ENCODE measurements around the gene NDUFS4.
"Not testable (repeated sequence)": the region's sequence is repeated elsewhere in the genome, so short reads cannot be mapped to it uniquely, and the experiment has no call there.

The NDUFS4 gene

DNA sequence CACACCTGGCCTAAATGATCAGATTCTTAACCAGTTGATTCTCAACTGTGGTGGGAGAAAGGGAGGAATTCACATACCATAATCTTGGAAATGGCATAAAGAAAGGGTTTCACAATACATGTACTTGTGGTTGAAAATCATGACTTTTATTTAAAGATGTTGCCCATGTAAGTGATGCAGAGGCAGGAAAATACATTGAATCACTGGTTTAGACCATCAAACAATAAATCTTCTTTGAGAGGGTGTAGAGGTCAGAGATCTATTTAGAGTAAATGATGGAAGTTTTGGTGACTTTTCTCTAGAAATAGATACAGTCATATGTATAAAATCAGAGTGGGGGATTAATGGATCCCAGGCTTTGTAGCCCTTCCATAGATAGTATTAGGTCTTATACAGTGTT, 15.4 kb downstream of the NDUFS4 start:
- no peak for DNase-seq (ENCODE audit: low spot score)

DNA sequence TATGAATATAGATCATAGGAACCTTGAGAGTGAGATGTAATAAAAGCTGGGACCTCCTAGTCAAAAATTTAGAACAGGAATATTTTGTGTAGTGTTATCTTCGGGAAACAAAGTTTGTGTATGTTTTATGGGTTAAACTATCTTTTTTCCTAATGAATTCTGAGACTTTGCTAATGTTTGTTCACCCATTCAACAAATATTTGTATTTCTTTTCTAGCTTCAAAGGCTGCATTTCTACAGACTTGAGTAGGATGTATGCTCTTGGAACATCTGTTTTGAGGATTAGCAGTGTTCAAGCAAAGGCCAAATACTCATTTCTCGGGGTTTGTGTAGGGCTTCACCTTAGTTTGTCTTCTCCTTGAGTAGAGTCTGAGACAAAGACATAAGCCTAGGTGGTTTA, 16.2 kb downstream of the NDUFS4 start:
- DNase-seq (ENCODE audit: low spot score), result no peak

DNA sequence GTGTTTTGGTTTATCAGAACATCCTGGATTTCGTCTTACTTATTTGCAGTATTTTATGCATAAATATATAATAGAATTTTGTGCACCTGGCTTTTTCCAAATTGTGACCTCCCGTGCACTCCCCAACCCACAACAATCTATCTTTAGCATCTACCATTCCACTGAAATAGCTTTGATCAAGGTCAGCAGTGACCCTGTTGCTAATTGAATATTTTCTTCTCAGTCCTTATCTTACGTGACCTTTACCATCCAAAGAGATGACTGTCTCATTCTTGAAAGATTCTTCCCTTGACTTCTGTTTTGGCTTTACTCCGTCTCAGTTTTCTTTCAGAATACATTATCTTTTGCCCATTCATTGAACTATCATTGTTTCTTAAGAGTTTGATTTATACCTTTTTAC, 18.4 kb downstream of the NDUFS4 start:
- no peak for DNase-seq (ENCODE audit: low spot score)

DNA sequence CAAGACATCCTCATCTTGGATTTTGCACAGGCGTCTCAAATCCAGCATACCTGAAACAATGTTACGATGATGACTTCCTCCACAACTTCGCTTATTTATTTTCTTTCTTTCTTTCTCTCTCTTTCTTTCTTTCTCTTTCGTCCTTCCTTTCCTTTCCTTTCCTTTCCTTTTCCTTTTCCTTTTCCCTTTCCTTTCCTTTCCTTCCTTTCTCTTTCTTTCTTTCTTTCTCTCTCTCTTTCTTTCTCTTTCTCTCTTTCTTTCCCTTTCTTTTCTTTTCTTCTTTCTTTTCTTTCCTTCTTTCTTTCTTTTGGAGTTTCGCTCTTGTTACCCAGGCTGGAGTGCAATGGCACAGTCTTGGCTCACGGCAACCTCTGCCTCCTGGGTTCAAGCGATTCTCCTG, 20.1 kb downstream of the NDUFS4 start:
- DNase-seq (ENCODE audit: low spot score), result no peak

DNA sequence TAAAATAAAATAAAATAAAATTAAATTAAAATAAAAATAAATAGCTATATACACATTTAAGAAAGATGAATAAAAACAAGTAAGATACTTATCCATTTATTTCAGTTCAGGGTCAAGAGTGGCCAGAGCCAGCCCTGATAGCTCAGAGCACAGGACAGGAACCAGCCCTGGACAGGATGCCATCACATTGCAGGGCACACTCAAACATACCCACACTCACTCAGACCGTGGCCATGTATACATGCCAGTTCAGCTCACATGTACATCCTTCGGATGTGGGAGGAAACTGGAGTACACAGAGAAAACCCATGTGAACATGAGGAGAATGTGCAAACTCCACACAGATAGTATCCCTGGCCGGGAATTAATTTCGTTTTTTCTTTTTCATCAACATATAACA, 21.8 kb downstream of the NDUFS4 start:
- DNase-seq (ENCODE audit: low spot score), result no peak

DNA sequence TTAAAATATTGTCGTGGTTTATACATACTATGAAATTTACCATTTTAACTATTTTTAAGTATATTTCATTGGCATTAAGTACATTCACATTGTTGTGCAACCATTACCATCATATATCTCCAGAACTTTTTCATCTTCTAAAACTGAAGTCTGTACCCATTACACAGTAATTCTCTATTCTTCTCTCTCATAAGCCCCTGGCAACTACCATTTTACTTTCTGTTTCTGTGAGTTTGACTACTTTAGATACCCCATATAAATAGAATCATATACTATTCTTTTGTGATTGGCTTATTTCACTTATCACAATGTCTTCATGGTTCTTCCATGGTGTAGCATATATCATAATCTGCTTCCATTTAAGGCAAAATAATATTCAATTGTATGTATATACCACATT, 30.3 kb downstream of the NDUFS4 start:
- DNase-seq (ENCODE audit: low spot score), result no peak

DNA sequence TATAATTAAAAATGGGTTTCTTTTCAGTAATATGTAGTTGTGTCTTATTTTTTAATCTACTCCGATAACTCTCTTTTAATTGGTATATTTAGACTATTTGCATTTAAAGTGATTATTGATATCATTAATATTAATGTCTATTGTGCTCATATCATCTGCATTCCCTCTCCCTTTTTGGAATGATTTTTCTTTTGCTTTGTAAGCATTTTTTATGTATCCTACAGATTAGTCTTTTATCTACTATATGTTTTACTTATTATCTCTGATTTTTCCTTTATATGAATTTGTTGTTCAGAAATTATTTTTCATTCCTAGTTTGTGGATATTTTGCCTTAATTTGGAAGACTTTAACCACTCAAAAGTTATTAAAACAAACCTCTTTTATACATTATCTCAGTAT, 34.0 kb downstream of the NDUFS4 start:
- no peak for DNase-seq (ENCODE audit: low spot score)

DNA sequence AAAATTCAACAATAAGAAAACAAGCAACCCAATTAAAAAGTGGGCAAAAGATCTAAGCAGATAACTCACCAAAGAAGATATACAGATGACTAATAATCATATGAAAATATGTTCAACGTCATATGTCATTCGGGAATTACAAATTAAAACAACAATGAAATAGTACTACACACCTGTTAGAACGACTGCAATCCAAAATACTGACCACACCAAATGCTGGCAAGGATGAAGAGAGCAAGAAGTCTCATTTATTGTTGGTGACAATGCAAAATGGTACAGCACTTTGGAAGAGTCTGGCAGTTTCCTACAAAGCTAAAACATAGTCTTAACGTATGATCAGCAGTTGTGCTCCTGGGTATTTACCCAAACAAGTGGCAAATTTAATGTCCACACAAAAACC, 37.5 kb downstream of the NDUFS4 start:
- no peak for DNase-seq (ENCODE audit: low spot score)

DNA sequence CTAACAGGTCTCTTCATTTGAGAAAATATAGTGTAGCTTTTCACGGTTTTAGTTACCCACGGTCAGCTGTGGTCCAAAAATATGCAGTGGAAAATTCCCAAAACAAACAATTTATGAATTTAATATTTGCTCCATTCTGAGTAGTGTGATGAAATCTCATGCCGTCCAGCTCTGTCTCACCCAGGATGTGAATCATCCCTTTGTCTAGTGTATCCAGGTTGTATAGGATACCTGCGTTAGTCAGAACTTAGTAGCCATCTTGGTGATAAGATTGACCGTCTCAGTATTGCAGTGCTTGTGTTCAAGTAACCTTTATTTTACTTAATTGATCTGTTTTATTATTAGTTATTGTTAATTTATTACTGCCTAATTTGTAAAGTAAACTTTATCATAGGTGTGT, 41.1 kb downstream of the NDUFS4 start:
- no peak for DNase-seq (ENCODE audit: low spot score)

DNA sequence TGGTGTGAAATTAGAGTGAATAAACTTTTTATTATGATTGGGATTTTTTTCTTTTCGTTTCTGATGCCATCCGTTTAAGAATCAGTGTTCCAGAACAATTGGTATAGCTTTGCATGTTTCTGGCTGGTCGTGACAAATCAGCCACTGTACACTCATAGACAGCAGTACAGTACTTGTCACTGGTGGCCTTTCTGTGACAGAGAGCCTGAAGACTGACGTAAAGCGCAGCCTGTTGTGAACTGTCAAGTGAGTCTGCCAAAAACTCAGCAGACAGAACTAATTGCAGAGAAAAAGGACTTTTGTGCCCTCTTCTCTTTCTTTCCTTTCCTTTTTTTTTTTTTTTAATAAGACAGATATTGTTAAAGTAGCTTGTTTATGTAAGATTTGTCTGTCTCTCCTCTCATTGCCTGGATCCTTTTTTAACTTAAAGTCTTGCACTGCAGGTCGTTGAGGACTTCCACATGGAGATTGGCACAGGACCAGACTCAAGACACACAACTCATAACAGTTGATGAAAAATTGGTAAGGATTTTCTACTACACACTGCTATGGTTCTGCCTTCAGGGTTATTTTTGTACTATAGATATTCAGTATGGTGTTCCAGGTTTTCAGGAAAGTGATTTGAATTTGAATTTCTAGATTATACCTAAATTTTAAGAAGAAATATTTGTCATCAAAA, 42.7 kb downstream of the NDUFS4 start:
- DNase-seq (ENCODE audit: low spot score), result peak; percentile 79

DNA sequence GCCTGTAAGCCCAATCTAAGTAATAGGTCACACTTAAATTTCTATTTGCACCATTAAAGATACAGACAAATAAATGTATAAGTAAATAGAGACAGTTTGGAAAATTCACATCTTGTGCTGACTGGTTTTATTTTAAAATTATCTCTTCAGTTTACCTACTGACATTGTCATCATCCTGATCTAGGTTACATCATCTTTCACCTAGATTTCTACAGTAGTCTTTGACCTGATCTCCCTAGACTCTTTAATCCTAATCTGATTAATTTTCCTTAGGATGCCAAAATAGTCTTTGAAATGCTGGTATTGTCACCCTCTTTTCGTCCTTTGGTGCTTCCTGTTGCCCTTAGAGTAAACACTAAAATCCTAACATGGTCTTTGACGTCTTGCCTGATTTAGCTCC, 43.9 kb downstream of the NDUFS4 start:
- DNase-seq (ENCODE audit: low spot score), result no peak

DNA sequence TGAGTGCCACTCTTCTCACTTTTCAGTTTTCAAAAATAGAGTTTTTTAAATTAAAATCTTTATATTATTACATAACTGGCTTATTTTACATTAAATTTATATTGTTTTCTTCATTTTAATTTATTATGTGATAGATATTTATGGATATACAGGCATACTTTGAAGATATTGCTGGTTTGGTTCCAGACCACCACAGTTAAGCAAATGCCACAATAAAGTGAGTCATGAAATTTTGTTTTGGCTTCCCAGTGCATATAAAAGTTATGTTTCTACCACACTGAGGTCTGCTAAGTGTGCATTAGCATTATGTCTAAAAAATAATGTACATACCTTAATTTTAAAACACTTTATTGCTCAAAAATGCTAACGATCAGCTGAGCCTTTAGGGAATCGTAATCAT, 47.4 kb downstream of the NDUFS4 start:
- no peak for DNase-seq (ENCODE audit: low spot score)

DNA sequence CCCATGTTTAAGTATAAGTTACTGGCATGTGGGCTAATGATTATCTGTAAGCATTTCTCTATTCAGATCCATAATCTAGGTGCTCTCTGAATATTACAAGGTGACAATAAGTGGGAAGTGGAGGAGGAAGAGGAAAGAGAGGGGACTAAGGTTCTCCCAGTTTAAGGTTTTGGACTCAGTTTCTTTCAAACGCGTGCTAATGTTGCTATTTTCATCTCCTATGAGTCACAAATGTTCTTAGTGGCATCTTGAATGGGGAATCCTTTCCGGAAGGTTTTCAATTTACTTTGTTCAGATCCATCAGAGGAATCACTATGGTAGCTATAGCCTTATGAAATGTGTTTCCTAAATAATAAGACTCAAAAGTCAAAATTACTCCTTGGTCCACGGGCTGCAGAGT, 48.5 kb downstream of the NDUFS4 start:
- DNase-seq (ENCODE audit: low spot score), result not testable (repeated sequence)

DNA sequence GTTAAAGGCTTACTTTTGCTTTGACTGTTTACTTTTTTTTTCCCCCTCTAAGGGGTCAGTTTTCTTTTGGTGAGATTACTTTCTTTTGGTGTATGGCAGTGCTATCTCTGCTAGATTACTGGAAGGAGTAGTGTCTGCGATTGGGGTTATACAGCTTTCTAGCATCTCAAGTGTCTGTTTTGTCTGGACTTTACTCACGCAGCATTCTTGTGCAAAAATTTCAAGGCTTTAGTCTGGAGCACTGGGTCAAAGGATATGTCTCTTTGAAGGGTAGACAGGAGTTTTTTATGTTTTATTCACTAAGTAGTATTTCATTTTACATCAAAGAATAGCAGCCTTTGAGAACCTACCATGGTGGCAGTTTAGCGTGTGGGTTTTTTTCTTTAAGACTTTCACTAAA, 52.6 kb downstream of the NDUFS4 start:
- DNase-seq (ENCODE audit: low spot score), result no peak

DNA sequence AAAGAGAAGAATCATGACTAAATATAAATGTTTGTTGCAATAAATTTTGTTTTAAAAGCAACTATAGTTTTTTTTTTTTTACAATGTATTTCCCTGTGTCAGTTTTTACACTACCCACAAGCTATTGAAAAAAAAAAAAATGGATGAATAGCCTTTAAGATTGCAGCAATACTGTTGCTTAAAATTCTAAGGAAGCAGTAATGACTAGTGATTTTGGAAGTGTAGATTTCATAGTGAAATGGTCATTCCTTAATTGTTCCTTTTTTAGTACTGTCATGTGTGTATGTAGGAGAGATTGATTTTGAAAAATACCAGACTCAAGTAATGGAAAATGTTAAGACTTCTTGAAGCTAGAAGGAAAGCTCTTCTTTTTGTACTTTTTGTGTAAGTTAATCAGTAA, 53.1 kb downstream of the NDUFS4 start:
- no peak for DNase-seq (ENCODE audit: low spot score)

DNA sequence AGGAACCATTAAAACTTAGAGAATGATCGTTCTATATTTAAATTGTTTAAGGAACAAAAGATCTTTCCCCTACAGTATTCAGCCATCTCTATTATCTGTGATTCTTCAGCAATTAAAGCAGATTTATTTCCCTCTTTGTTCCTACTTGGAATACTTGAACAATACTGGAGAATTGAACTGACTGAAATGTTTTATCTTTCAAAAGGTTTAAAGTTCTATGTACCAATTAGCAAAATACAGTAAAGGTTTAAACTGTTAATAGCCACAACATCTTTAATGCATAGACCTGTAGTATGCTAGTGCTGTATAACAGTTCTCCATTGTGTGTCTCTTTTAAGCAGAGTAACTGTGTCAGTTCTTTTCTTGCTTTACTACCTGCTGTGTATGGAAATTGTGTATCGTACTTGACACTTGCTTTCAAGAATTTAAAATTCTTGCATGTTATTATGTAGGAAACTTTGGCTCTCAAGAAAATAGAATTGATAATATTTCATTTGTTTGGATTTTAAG, 54.0 kb downstream of the NDUFS4 start:
- DNase-seq (ENCODE audit: low spot score), result no peak

DNA sequence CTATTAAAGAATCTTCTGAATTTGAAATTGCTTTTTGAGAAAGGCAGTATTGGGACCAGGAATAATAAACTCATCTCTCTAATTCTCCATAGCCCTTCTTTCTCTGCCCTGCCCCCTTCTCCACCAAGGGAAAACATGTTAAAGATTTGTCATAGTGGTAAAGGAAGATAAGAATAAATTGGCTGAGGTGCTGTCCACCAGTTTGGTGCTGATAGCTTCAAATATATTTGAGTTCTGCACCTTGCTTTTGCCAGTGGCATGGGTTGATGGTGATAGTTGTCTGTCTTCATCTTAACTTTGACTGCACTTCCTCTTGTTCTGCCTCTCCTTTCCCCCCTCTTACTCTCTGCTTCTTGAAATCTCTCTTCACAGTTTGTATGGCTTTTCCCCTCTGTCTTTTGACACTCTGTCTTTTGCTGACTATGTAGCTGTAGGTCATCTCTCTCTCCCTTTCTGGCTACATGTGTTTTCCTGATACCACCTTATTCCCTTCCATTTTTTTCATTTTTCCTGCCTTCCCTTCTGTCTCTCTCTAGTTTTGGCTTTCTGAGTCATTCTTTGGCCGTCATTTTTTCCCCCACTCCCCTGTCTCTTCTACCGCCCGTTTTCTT, 56.6 kb downstream of the NDUFS4 start:
- DNase-seq (ENCODE audit: low spot score), result no peak

DNA sequence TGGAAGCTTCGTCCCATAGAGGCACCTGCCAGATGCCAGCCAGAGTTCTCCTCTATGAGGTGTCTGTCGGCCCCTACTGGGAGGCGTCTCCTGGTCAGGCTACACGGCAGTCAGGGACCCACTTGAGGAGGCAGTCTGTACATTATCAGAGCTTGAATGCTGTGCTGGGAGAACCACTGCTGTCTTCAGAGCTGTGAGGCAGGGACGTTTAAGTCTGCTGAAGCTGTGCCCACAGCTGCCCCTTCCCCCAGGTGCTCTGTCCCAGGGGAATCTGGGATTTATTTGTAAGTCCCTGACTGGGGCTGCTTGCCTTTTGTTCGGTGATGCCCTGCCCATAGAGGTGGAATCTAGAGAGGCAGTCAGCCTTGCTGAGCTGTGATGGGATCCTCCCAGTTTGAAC, 70.8 kb downstream of the NDUFS4 start:
- no peak for DNase-seq (ENCODE audit: low spot score)

DNA sequence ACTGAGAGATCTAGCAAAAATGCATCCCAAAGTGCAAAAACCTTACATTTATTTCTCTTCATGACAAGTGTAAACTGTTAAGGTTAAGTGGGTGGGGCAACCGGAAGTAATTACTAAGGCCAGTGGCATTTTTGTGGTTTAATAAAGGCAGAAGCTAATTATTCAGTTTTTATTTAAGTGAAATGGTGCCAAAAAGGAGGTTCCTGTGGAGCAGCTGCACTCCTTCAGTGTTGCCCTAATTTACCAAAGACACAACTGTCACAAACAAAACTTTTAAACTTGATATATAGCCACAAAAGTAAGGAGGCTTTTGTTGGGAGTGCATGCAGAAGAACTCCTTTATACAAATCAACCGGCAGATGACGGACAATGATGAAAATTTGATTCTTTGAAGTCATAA, 81.6 kb downstream of the NDUFS4 start:
- DNase-seq (ENCODE audit: low spot score), result no peak

DNA sequence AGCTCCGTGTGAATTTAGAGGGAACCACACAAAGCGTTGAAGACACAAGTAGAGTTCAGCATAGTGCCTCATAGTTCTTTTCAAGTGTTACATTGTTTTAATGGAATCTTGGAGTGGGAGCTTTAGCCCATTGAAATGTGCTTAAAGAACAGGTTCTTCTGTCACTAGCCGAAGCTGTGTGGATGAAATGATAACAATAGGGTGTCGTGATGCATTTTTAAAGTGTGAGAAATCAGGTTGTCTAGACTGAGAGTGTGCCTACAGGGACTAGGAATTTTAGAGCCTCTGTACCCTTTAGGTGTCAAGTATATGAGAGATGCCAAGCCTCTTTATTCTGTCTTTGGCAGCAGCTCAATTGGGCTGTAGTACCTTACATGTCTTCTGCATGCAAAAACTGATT, 83.0 kb downstream of the NDUFS4 start:
- no peak for DNase-seq (ENCODE audit: low spot score)

DNA sequence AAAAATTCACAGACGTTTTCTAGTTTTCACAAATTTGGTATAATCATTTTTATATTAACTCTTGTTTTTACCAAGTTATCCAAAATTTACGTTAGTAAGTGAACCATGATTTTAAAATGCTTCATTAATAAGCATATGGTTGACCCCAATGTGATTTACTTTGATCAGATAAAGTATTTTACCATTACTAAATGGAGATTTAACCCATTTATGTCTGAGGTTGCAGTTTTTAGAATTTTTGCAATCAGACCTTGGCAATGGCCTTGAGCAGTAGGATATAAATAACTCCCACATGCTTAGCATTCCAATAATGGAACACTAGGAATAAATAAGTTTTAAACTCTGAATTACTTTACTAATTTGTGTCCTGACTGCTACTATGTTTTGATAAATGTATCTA, 84.6 kb downstream of the NDUFS4 start:
- DNase-seq (ENCODE audit: low spot score), result no peak

DNA sequence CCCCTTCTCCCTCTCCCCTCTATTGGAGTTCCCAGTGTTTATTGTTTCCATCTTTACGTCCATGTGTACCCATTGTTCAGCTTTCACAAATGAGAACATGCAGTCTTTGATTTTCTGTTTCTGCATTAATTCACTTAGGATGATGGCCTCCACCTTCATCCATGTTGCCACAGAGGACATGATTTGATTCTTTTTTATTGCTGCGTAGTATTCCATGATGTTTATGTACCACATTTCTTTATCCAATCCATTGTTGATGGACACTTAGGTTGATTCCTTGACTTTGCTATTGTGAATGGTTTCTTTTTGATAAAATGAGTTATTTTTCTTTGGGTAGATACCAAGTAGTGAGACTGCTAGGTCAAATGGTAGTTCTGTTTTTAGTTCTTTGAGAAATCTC, 88.9 kb downstream of the NDUFS4 start:
- no peak for DNase-seq (ENCODE audit: low spot score)

DNA sequence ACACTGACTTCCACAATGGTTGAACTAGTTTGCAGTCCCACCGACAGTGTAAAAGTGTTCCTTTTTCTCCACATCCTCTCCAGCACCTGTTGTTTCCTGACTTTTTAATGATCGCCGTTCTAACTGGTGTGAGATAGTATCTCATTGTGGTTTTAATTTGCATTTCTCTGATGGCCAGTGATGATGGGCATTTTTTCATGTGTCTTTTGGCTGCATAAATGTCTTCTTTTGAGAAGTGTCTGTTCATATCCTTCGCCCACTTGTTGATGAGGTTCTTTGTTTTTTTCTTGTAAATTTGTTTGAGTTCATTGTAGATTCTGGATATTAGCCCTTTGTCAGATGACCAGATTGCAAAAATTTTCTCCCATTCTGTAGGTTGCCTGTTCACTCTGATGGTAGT, 100.1 kb downstream of the NDUFS4 start:
- not testable (repeated sequence) for DNase-seq (ENCODE audit: low spot score)

DNA sequence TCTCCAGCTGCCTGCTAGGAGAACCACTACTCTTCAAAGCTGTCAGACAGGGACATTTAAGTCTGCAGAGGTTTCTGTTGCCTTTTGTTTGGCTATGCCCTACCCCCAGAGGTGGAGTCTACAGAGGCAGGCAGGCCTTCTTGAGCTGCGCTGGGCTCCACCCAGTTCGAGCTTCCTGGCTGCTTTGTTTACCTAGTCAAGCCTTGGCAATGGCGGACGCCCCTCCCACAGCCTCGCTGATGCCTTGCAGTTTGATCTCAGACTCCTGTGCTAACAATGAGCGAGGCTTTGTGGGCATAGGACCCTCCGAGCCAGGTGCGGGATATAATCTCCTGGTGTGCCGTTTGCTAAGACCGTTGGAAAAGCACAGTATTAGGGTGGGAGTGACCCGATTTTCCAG, 104.9 kb downstream of the NDUFS4 start:
- DNase-seq (ENCODE audit: low spot score), result not testable (repeated sequence)
